Erythroblast (primary cell): ENCODE measurements around the gene BGLAP.

Experiments used
- DNase-seq, 2 experiments: peaks; one replicate each; lab custom pipeline; 2025; lab: John Stamatoyannopoulos, UW
- GATA1 ChIP-seq: IDR thresholded peaks from 2 replicates; pipeline ENCODE4 v1.6.1; 2011; ENCODE audit warnings: low read depth, mild to moderate bottlenecking, control low read depth, low read length, moderate library complexity
- POLR2A ChIP-seq: IDR thresholded peaks from 2 replicates; pipeline ENCODE4 v1.6.1; 2011; ENCODE audit warnings: mild to moderate bottlenecking, low read length

Gene BGLAP

DNA sequence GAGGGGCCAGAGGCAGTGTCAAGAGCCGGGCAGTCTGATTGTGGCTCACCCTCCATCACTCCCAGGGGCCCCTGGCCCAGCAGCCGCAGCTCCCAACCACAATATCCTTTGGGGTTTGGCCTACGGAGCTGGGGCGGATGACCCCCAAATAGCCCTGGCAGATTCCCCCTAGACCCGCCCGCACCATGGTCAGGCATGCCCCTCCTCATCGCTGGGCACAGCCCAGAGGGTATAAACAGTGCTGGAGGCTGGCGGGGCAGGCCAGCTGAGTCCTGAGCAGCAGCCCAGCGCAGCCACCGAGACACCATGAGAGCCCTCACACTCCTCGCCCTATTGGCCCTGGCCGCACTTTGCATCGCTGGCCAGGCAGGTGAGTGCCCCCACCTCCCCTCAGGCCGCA is at the start of gene BGLAP:
TSS of gene BGLAP (plus strand) at position 259 of the 400 bp plus-strand sequence. CDS start at position 307, 48 bp downstream.
- no peak for DNase-seq
- TF ChIP-seq POLR2A (no peak), GATA1 (no peak)

- DNase-seq = no peak
- TF ChIP-seq GATA1 = no peak
Observed at GRCh38 chr1:156193208-156193487, 48.8 kb upstream of the BGLAP start.

GRCh38 chr1:156193488-156194299 is 48.3 kb upstream of the BGLAP start, which contains the start of gene SLC25A44:
TSS of gene SLC25A44 (plus strand) at chr1:156194104. CDS start at chr1:156199848, 5,744 bp downstream.
- DNase-seq = peak; percentile 99
- peak; percentile 94 for TF ChIP-seq POLR2A
- TF ChIP-seq GATA1 = no peak

GRCh38 chr1:156194300-156194652 is 47.7 kb upstream of the BGLAP start:
- TF ChIP-seq GATA1 (no peak), POLR2A (no peak)
- no peak for DNase-seq

- no peak for DNase-seq
- TF ChIP-seq POLR2A (no peak), GATA1 (no peak)
Observed at GRCh38 chr1:156195853-156196252, 46.1 kb upstream of the BGLAP start.

GRCh38 chr1:156196445-156196844 is 45.5 kb upstream of the BGLAP start:
- DNase-seq = no peak
- TF ChIP-seq GATA1 (no peak), POLR2A (no peak)

DNA sequence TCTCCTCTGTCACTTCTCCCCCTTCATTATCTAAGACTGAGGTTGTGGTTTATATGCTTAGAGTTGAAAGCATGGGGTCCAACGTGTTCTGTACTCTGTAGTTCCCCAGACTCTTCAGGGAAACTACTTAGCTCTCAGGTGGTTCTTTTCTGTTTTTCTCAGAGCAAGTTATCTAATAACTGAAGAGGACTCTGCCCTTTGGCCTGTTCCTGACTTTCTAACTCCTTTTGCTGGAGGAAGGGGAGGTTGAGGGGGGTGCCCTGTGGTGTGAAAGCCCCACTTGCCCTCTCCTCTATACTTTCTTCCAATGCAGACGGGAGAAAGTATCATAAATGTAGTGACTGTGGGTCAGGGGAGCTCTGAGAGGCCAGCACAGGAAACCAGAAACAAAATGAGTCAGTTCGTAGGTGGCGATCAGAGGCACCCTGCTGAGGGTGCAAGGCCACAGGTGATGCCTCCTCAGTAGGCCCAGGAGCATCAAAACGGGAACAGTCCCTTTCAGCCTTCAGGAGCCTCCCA is 43.1 kb upstream of the BGLAP start:
- TF ChIP-seq POLR2A = no peak
- no peak for TF ChIP-seq GATA1
- DNase-seq = no peak

DNA sequence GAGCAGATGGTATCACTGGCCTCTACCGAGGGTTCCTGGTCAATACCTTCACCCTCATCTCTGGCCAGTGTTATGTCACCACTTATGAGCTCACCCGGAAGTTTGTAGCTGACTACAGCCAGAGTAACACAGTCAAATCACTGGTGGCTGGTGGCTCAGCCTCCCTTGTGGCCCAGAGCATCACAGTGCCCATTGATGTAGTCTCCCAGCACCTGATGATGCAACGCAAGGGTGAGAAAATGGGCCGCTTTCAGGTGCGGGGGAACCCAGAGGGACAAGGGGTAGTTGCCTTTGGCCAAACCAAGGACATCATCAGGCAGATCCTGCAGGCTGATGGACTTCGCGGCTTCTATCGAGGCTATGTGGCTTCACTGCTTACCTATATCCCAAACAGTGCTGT is 41.9 kb upstream of the BGLAP start:
- no peak for TF ChIP-seq GATA1
- TF ChIP-seq POLR2A = no peak
- no peak for DNase-seq

DNA sequence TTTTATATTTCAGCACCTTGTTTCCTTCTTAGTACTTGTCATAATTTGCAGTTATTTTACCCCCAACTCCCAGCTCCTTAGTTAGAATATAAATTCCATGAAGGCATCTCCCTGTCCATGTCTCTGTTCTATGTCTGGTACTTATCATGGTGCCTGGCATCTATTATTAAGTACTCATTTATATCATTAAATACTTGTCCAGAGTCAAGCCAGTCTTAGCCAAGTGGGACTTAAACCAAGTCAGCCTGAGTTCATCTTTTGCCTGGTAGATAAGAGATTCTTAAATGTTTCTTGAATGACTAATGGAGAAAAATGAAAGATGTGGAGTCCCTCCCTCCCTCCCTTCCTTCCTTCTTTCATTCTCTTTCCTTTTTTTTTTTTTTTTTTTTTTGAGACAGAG is 38.7 kb upstream of the BGLAP start:
- TF ChIP-seq POLR2A (no peak), GATA1 (no peak)
- peak in 1 of 2 experiments; percentile 11 for DNase-seq

GRCh38 chr1:156204686-156205085 is 37.3 kb upstream of the BGLAP start:
- no peak for TF ChIP-seq POLR2A
- TF ChIP-seq GATA1 = no peak
- no peak for DNase-seq

GRCh38 chr1:156211243-156211642 is 30.7 kb upstream of the BGLAP start:
- no peak for TF ChIP-seq POLR2A
- no peak for TF ChIP-seq GATA1
- DNase-seq = no peak

DNA sequence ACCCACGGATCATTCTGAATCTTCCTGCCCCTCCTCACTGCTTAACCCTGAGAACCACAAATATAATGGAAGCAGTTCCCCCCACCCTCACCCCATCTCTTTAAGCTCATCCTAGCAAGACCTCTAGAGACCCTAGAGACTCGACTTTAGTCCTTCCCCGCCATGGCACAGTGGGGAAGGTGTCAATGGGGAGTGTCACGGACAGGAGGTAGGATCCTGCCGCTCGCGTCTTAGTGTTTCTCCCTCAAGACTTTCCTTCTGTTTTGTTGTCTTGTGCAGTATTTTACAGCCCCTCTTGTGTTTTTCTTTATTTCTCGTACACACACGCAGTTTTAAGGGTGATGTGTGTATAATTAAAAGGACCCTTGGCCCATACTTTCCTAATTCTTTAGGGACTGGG is 29.9 kb upstream of the BGLAP start:
- TF ChIP-seq GATA1 (no peak), POLR2A (no peak)
- DNase-seq = no peak

DNA sequence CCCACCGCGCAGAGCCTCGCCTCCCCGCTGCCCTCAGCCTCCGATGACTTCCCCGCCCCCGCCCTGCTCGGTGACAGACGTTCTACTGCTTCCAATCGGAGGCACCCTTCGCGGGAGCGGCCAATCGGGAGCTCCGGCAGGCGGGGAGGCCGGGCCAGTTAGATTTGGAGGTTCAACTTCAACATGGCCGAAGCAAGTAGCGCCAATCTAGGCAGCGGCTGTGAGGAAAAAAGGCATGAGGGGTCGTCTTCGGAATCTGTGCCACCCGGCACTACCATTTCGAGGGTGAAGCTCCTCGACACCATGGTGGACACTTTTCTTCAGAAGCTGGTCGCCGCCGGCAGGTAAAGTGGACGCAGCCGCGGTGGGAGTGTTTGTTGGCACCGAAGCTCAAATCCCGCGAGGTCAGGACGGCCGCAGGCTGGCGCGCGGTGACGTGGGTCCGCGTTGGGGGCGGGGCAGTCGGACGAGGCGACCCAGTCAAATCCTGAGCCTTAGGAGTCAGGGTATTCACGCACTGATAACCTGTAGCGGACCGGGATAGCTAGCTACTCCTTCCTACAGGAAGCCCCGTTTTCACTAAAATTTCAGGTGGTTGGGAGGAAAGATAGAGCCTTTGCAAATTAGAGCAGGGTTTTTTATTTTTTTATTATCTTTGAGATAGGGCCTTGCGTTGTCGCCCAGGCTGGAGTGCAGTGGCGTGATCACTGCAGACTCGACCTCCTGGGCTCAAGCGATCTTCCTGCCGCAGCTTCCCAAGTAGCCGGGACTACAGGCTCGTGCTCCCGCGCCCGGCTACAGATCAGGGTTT is 28.9 kb upstream of the BGLAP start, which contains the start of gene PMF1:
TSS of gene PMF1 (plus strand) at position 175 of the 811 bp plus-strand sequence. CDS start at position 184, 9 bp downstream.
- TF ChIP-seq GATA1 (no peak), POLR2A (peak; percentile 94)
- peak; percentile 96 to 97 for DNase-seq

DNA sequence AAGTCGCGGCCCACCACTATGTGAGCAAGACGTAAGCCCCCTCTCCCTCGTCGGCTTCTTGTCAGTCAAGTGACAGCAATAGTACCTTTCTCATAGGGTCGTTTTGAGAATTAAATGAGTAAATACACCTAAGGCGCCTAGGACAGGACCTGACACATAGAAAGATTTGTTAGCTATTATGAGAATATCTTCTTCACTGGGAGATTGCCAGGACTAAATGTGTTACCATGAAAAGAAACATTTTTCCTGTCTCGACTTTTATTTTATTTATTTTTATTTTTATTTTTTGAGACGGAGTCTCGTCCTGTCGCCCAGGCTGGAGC is 28.4 kb upstream of the BGLAP start:
- TF ChIP-seq POLR2A = no peak
- no peak for TF ChIP-seq GATA1
- DNase-seq = no peak
